22Rv1 (cell line): ENCODE data around the gene APEX2.

Source experiments
- H3K27ac ChIP-seq: fragments of 450-650 bp; 2 replicates; pipeline ENCODE4 v1.5.1; 2017
- ZFX ChIP-seq: fragments of 450-650 bp; IDR thresholded peaks from 2 replicates; pipeline ENCODE4 v1.6.1; 2017; ENCODE audit warnings: antibody characterized with exemption, borderline replicate concordance
- TF ChIP-seq, protein P1 (sequence below): fragments of 450-650 bp; IDR thresholded peaks from 2 replicates; pipeline ENCODE4 v1.5.1; 2017; ENCODE audit warnings: mild to moderate bottlenecking

Gene APEX2, protein sequence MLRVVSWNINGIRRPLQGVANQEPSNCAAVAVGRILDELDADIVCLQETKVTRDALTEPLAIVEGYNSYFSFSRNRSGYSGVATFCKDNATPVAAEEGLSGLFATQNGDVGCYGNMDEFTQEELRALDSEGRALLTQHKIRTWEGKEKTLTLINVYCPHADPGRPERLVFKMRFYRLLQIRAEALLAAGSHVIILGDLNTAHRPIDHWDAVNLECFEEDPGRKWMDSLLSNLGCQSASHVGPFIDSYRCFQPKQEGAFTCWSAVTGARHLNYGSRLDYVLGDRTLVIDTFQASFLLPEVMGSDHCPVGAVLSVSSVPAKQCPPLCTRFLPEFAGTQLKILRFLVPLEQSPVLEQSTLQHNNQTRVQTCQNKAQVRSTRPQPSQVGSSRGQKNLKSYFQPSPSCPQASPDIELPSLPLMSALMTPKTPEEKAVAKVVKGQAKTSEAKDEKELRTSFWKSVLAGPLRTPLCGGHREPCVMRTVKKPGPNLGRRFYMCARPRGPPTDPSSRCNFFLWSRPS

GRCh38 chrX:54999717-55000598 is at the start of gene APEX2:
Gene APEX2, plus strand, starts transcription at chrX:55000363. Its CDS starts 60 bp downstream, at chrX:55000423.
- peak within 1 kb of the TSS; percentile 87 for H3K27ac ChIP-seq
- TF ChIP-seq ZFX: no peak
- TF ChIP-seq, protein P1, sequence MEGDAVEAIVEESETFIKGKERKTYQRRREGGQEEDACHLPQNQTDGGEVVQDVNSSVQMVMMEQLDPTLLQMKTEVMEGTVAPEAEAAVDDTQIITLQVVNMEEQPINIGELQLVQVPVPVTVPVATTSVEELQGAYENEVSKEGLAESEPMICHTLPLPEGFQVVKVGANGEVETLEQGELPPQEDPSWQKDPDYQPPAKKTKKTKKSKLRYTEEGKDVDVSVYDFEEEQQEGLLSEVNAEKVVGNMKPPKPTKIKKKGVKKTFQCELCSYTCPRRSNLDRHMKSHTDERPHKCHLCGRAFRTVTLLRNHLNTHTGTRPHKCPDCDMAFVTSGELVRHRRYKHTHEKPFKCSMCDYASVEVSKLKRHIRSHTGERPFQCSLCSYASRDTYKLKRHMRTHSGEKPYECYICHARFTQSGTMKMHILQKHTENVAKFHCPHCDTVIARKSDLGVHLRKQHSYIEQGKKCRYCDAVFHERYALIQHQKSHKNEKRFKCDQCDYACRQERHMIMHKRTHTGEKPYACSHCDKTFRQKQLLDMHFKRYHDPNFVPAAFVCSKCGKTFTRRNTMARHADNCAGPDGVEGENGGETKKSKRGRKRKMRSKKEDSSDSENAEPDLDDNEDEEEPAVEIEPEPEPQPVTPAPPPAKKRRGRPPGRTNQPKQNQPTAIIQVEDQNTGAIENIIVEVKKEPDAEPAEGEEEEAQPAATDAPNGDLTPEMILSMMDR: no peak

DNA sequence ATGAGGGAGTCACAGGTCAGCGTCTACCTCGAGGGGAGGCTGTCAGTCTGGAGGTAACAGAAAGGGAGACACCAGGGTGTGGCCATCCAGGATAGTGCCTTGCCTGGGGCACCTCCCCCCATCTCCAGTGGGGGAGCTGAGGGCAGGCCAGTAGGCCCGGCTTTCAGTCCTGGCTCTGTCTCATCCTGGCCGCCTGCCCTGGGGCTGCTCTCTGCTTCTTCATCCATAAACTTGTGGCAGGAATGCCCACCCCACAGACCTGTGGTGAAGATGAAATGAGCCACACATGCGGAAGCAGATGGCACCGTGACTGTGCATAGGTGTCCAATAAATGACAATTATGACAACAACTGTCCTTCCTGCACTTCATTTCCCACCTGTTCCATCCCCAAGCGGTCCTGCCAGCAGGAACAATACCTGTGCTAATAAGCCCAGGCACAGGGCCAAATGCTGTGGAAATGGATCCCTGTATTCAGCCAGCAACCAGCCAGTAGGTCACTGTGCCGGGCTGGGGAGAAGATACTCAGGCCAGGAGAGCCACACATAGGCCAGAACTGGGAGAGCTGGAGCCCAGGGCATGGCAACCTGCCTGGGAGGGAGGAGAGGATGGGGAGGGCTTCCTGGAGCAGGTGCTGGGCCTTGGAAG is 49.3 kb upstream of the APEX2 start:
- no peak overlapping the region for H3K27ac ChIP-seq
- TF ChIP-seq, protein P1: no peak
- TF ChIP-seq ZFX: no peak

DNA sequence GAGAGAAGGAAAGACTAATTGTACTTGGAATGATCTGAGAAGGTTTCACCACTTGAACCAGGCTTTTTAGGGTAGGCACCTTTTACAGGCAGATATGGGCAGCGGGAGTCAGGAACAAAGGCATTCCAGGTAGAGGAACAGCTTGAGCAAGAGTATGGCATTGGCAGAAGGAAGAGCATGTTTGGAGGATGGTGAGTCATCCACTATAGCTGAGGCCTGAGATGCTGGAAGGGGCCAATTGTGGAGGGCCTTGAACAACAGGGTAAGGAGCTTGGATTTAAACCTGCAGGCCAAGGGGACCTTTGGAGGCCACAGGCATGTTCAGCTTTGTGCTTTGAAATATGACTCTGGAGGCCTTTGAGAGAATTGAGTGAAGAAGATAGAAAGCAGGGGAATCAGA is 38.4 kb upstream of the APEX2 start:
- no peak overlapping the region for H3K27ac ChIP-seq
- TF ChIP-seq, protein P1: no peak
- no peak for TF ChIP-seq ZFX

GRCh38 chrX:54964766-54965497 is 35.2 kb upstream of the APEX2 start:
- TF ChIP-seq, protein P1: no peak
- no peak for TF ChIP-seq ZFX
- H3K27ac ChIP-seq: no peak overlapping the region

GRCh38 chrX:54977387-54977786 is 22.8 kb upstream of the APEX2 start:
- no peak overlapping the region for H3K27ac ChIP-seq
- TF ChIP-seq, protein P1: no peak
- TF ChIP-seq ZFX: no peak

DNA sequence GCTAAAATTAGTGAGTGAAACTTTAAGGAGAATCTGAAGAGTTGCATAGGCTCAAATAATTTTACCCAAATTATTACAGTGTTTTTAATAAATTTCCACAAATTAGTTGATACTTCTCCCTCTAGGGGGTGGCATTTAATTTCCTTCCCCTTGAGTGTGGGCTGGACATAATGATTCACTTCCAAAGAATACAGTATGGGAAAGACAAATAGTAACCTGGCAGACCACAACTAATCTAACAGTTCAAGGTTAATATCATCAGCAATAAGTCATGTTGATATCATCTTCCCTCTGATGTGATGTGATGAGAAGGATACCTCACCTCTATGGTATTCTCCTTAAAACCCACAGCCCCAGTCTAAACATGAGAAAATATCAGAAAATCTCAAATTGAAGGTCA is 21.7 kb upstream of the APEX2 start:
- TF ChIP-seq, protein P1: no peak
- TF ChIP-seq ZFX: no peak
- no peak overlapping the region for H3K27ac ChIP-seq
